HepG2 (cell line): ENCODE data around the gene SH2D3A. TPM values are rescaled to one million over a fixed set of nuclear protein-coding genes. Genes with fewer than 3 reads are reported as not detected.

Experiments
- ATAC-seq: fragments of 200-7000 bp; cut with Tn5 transposase; 3 replicates; pipeline ENCODE4 v1.9.1; 2020; ENCODE audit warnings: mild to moderate bottlenecking, moderate library complexity
- BruUV-seq: library from RNA; stranded (reverse); fragments of 400-500 nt; replicated peaks from 2 replicates; lab custom pipeline; 2021; lab: Mats Ljungman, UMichigan
- CTCF ChIA-PET: fragments of 300-600 bp; formaldehyde crosslinking; extraction: SDS; loops from one replicate; lab custom pipeline; 2021; ENCODE audit warnings: low total read pairs, inconsistent platforms, low intra/inter-chr PET ratio; lab: Yijun Ruan, JAX
- POLR2A ChIA-PET: fragments of 350-600 bp; sonication (Branson Sonifier 250); formaldehyde crosslinking; loops from one replicate; lab custom pipeline; 2020; ENCODE audit warnings: antibody characterized with exemption, inconsistent platforms; lab: Yijun Ruan, JAX
- DNase-seq: peaks from one replicate; pipeline ENCODE4 v3.0.0-alpha.2; 2015; ENCODE audit warnings: low spot score
- FAIRE-seq: peaks from 3 replicates; lab custom pipeline; 2011; peaks lifted over from hg19 to GRCh38; lab: Jason Lieb, UNC
- H2AFZ ChIP-seq: one replicate; pipeline ENCODE4 v1.6.1; 2011; ENCODE audit warnings: low read length, inconsistent platforms
- H3K27ac ChIP-seq: fragments of 300-600 bp; 3 replicates; pipeline ENCODE4 v1.8.0; 2011; ENCODE audit warnings: mixed run types, mild to moderate bottlenecking, mixed read lengths, low read length, inconsistent platforms; ENCODE audit not compliant: insufficient read depth; ENCODE audit errors: extremely low read length
- H3K27me3 ChIP-seq, 2 experiments: fragments of 200-600 bp in 1 of 2; 2 replicates in 1 of 2; 3 replicates in 1 of 2; pipeline versions ENCODE4 v1.6.0 to v1.8.0; 2011; ENCODE audit warnings: low read length in 2 of 2, mild to moderate bottlenecking in 2 of 2, moderate library complexity in 2 of 2, inconsistent platforms in 1 of 2; ENCODE audit not compliant: insufficient read depth in 2 of 2, control insufficient read depth in 1 of 2
- H3K36me3 ChIP-seq, 2 experiments: fragments of 200-600 bp in 1 of 2; replicated peaks in 1 of 2; 2 replicates in 1 of 2; 3 replicates in 1 of 2; pipeline versions ENCODE4 v1.5.1 to v1.8.0; 2011; ENCODE audit warnings: low read length in 2 of 2, inconsistent platforms in 1 of 2; ENCODE audit not compliant: insufficient read depth in 2 of 2, control insufficient read depth in 1 of 2
- H3K4me1 ChIP-seq: 2 replicates; pipeline ENCODE4 v1.5.1; 2012; ENCODE audit warnings: low read length, inconsistent platforms; ENCODE audit not compliant: insufficient read depth
- H3K4me2 ChIP-seq: 2 replicates; pipeline ENCODE4 v1.6.0; 2011; ENCODE audit warnings: low read depth, low read length, inconsistent platforms
- H3K4me3 ChIP-seq, 3 experiments: fragments of 200-600 bp in 1 of 3; sonication (generic), shearing (Covaris generic) in 1 of 3; replicated peaks in 1 of 3; 2 replicates each; pipeline ENCODE4 v1.5.1; 2011 to 2016; ENCODE audit warnings: low read length in 3 of 3, inconsistent platforms in 2 of 3, low read depth in 2 of 3, mild to moderate bottlenecking in 2 of 3, control low read depth in 1 of 3, mixed read lengths in 1 of 3; ENCODE audit not compliant: insufficient read depth in 1 of 3
- H3K79me2 ChIP-seq: one replicate; pipeline ENCODE4 v1.6.1; 2011; ENCODE audit warnings: low read length, inconsistent platforms; ENCODE audit not compliant: insufficient read depth
- H3K9ac ChIP-seq: 2 replicates; pipeline ENCODE4 v1.6.0; 2011; ENCODE audit warnings: mild to moderate bottlenecking, low read depth, low read length, inconsistent platforms; ENCODE audit not compliant: insufficient read depth
- H3K9me3 ChIP-seq: 2 replicates; pipeline ENCODE4 v1.5.1; 2012; ENCODE audit warnings: mild to moderate bottlenecking, low read length
- H4K20me1 ChIP-seq: 2 replicates; pipeline ENCODE4 v1.6.0; 2011; ENCODE audit warnings: inconsistent platforms, mild to moderate bottlenecking, low read length, moderate library complexity; ENCODE audit not compliant: insufficient read depth
- AGO2 ChIP-seq: fragments of 200-400 bp; formaldehyde crosslinking; optimal IDR thresholded peaks from 2 replicates; pipeline ENCODE3; 2017; ENCODE audit warnings: mild to moderate bottlenecking, low read depth, low read length, moderate library complexity
- BATF2 ChIP-seq: sonication (generic); formaldehyde crosslinking; IDR thresholded peaks from 2 replicates; pipeline ENCODE4 v1.8.0; 2022; ENCODE audit warnings: mild to moderate bottlenecking, missing genetic modification reagents, moderate library complexity
- CBX1 ChIP-seq: IDR thresholded peaks from one replicate; pipeline ENCODE4 v1.6.1; 2016; ENCODE audit warnings: antibody characterized with exemption, low read depth
- CENPX ChIP-seq: sonication (generic); formaldehyde crosslinking; IDR thresholded peaks from 2 replicates; pipeline ENCODE4 v1.9.0; 2021; ENCODE audit warnings: mild to moderate bottlenecking, missing genetic modification reagents, moderate library complexity
- GPBP1L1 ChIP-seq: sonication (generic); formaldehyde crosslinking; IDR thresholded peaks from 2 replicates; pipeline ENCODE4 v1.5.0; 2020; ENCODE audit warnings: mild to moderate bottlenecking, missing genetic modification reagents
- HNRNPH1 ChIP-seq: fragments of 200-400 bp; formaldehyde crosslinking; optimal IDR thresholded peaks from 2 replicates; pipeline ENCODE3; 2017; ENCODE audit warnings: mild to moderate bottlenecking, low read depth, low read length
- JARID2 ChIP-seq: sonication (generic); formaldehyde crosslinking; IDR thresholded peaks from 2 replicates; pipeline ENCODE4 v1.8.1; 2023; ENCODE audit warnings: missing genetic modification reagents, inconsistent platforms; ENCODE audit not compliant: insufficient replicate concordance
- MIER2 ChIP-seq: IDR thresholded peaks from 2 replicates; pipeline ENCODE4 v1.6.1; 2016; ENCODE audit warnings: missing biosample characterization, missing genetic modification reagents
- MXI1 ChIP-seq: IDR thresholded peaks from 3 replicates; pipeline ENCODE4 v1.6.1; 2012; ENCODE audit warnings: low read depth, low read length, inconsistent platforms, borderline replicate concordance
- NCOR1 ChIP-seq: fragments of 200-600 bp; sonication (generic); IDR thresholded peaks from 2 replicates; pipeline ENCODE4 v1.7.0; 2017; ENCODE audit warnings: antibody characterized with exemption, low read length, borderline replicate concordance
- TCF12 ChIP-seq, 2 experiments: fragments of 450-650 bp in 1 of 2; sonication (generic) in 1 of 2; formaldehyde crosslinking in 1 of 2; IDR thresholded peaks; 2 replicates each; pipeline versions ENCODE4 v1.6.1 to v1.8.0; 2017 to 2022; ENCODE audit warnings: antibody characterized with exemption in 1 of 2, mild to moderate bottlenecking in 1 of 2, missing genetic modification reagents in 1 of 2, moderate library complexity in 1 of 2
- ZNF503 ChIP-seq: sonication (generic); formaldehyde crosslinking; IDR thresholded peaks from 2 replicates; pipeline ENCODE4 v1.4.0; 2020; ENCODE audit warnings: missing genetic modification reagents
- ZNF766 ChIP-seq: sonication (generic); formaldehyde crosslinking; IDR thresholded peaks from 2 replicates; pipeline ENCODE4 v1.5.0; 2020; ENCODE audit warnings: missing genetic modification reagents, borderline replicate concordance
- ZSCAN22 ChIP-seq: sonication (generic); formaldehyde crosslinking; IDR thresholded peaks from 2 replicates; pipeline ENCODE4 v1.4.0; 2020; ENCODE audit warnings: mild to moderate bottlenecking, missing genetic modification reagents
- ZUFSP ChIP-seq: sonication (generic); formaldehyde crosslinking; IDR thresholded peaks from 2 replicates; pipeline ENCODE4 v1.9.0; 2021; ENCODE audit warnings: missing genetic modification reagents, mild to moderate bottlenecking, borderline replicate concordance
- WGBS: methylation state at CpG from one replicate; pipeline ENCODE4 v1.1.6; 2017; ENCODE audit warnings: low lambda C conversion rate; 5-methylcytosine and 5-hydroxymethylcytosine counted together
- in situ Hi-C: cut with HindIII; loops from 2 replicates; pipeline ENCODE4 v1.10.0; 2017; ENCODE audit warnings: low pct_unique_long_range_greater_than_20kb; ENCODE audit not compliant: extremely low pct_ligation_motif_present
- intact Hi-C: fragments of 100-400 bp; cut with micrococcal nuclease; formaldehyde crosslinking; loops from one replicate; pipeline ENCODE4 v1.10.0; 2022; ENCODE audit not compliant: unreplicated experiment
- polyA plus RNA-seq, 8 experiments: library from polyadenylated mRNA; depleted of rRNA in 3 of 8; stranded (reverse) in 7 of 8; unstranded in 1 of 8; fragments of >200 nt; fragmentation: Illumina TruSeq in 4 of 8; extraction: Trizol in 4 of 8; gene quantifications; 2 replicates each; pipeline versions ENCODE4 v1.2.1 to v1.2.3, GENCODE V29; 2011 to 2016; ENCODE audit warnings: low read depth in 4 of 8, missing spikeins in 1 of 8, mixed read lengths in 1 of 8; ENCODE audit not compliant: insufficient read depth in 1 of 8
- total RNA-seq, 5 experiments: library from RNA; depleted of rRNA; stranded (reverse); fragments of >200 nt; fragmentation: Illumina TruSeq; extraction: Trizol; gene quantifications; 2 replicates each; pipeline ENCODE4 v1.2.3, GENCODE V29; 2016; ENCODE audit warnings: low read depth in 1 of 5
- TF ChIP-seq, protein P1 (sequence below): sonication (generic); formaldehyde crosslinking; IDR thresholded peaks from 2 replicates; pipeline ENCODE4 v1.4.0; 2020; ENCODE audit warnings: missing genetic modification reagents

SH2D3A gene
- total and polyA plus RNA-seq, 2 of the 13 experiments (the other 11 are each of a cell fraction or from before 2014, with no cell fraction given) = 1.0 to 2.2 TPM

- H3K9ac ChIP-seq = no peak overlapping the region
- no peak for TF ChIP-seq ZNF503 (CRISPR knock-in tag)
- TF ChIP-seq ZSCAN22 (CRISPR knock-in tag) = peak; percentile 100
- TF ChIP-seq CBX1 = no peak
- peak; percentile 89 for TF ChIP-seq AGO2
- peak; percentile 97 for TF ChIP-seq HNRNPH1
- TF ChIP-seq JARID2 = no peak
- no peak for TF ChIP-seq ZNF766
- no peak for TF ChIP-seq TCF12 (IDR thresholded peaks at IDR 0.05)
- no peak for TF ChIP-seq TCF12 (CRISPR knock-in tag; IDR thresholded peaks at IDR 0.05)
- TF ChIP-seq ZUFSP (CRISPR knock-in tag) = no peak
- TF ChIP-seq, protein P1, sequence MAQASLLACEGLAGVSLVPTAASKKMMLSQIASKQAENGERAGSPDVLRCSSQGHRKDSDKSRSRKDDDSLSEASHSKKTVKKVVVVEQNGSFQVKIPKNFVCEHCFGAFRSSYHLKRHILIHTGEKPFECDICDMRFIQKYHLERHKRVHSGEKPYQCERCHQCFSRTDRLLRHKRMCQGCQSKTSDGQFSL (CRISPR knock-in tag) = no peak
- no peak for TF ChIP-seq BATF2 (CRISPR knock-in tag)
- TF ChIP-seq MIER2 (CRISPR knock-in tag) = no peak
- TF ChIP-seq GPBP1L1 = no peak
- TF ChIP-seq NCOR1 = no peak
- no peak for TF ChIP-seq MXI1
- no peak for TF ChIP-seq CENPX (CRISPR knock-in tag)
These were observed 54.3 kb downstream of the SH2D3A start for GRCh38 chr19:6712692-6713670.

More at GRCh38 chr19:6712692-6713670, 54.3 kb downstream of the SH2D3A start:
- H3K4me3 ChIP-seq = no peak overlapping the region
- H3K79me2 ChIP-seq = peaks cover 6% of the 10 kb centered on the region
- ChIA-PET POLR2A (interaction anchor here (0.7 to 1.4 kb wide), 3 partner anchors 10 to 40 kb away, joined by 3 to 4 read pairs (median 3); partner anchors contain the start of gene GPR108), CTCF (no interaction called here)
- intact Hi-C loops (no loop called here), in situ Hi-C loops (no loop called here)
- no peak overlapping the region for H3K27ac ChIP-seq
- BruUV-seq = no TSS peak
- no peaks in the 10 kb centered on the region for H3K27me3 ChIP-seq
- DNase-seq = no peak
- no peaks in the 10 kb centered on the region for H3K9me3 ChIP-seq
- 0 out of 2 replicates have a peak overlapping the region, but pooled peaks have one; percentile 7 for H3K4me2 ChIP-seq
- H4K20me1 ChIP-seq = peaks cover 83% of the 10 kb centered on the region
- no peak for FAIRE-seq
- WGBS = over 99% methylated on average over 20 of the region's 20 CpGs
- peaks cover 33 to 76% of the 10 kb centered on the region in 2 experiments for H3K36me3 ChIP-seq
- peaks cover 43% of the 10 kb centered on the region for H3K4me1 ChIP-seq
- no peak overlapping the region for H2AFZ ChIP-seq
- peak; percentile 4 for ATAC-seq
